Liver (tissue), 9 donors: ENCODE data around the gene SRSF9. TPM values are rescaled to one million over a fixed set of nuclear protein-coding genes. Genes with fewer than 3 reads are reported as not detected.

Source experiments
- DNase-seq: peaks from one replicate; pipeline ENCODE4 v3.0.0-alpha.2; 2017; ENCODE audit warnings: low spot score
- H3K27ac ChIP-seq, 2 donors: one replicate each; pipeline ENCODE4 v1.7.0; 2013; ENCODE audit warnings: inconsistent platforms in 2 of 2, low read length in 2 of 2, control low read depth in 1 of 2, low read depth in 1 of 2, mild to moderate bottlenecking in 1 of 2
- H3K27me3 ChIP-seq, 4 donors: one replicate each; pipeline versions ENCODE4 v1.6.1 to v1.7.0; 2013; ENCODE audit warnings: low read length in 3 of 4, inconsistent platforms in 1 of 4, mild to moderate bottlenecking in 1 of 4, moderate library complexity in 1 of 4; ENCODE audit not compliant: control insufficient read depth in 4 of 4, insufficient read depth in 4 of 4
- H3K36me3 ChIP-seq, 4 donors: one replicate each; pipeline versions ENCODE4 v1.6.1 to v1.7.0; 2013; ENCODE audit warnings: low read length in 3 of 4, mild to moderate bottlenecking in 3 of 4, low read depth in 1 of 4, moderate library complexity in 1 of 4; ENCODE audit not compliant: control insufficient read depth in 4 of 4, insufficient read depth in 3 of 4
- H3K4me1 ChIP-seq, 4 donors: one replicate each; pipeline versions ENCODE4 v1.6.1 to v1.7.0; 2013; ENCODE audit warnings: low read length in 3 of 4, mild to moderate bottlenecking in 3 of 4, moderate library complexity in 1 of 4; ENCODE audit not compliant: control insufficient read depth in 4 of 4, insufficient read depth in 4 of 4
- H3K4me3 ChIP-seq, 3 donors: one replicate each; pipeline versions ENCODE4 v1.6.1 to v1.7.0; 2013; ENCODE audit warnings: low read length in 3 of 3, control low read depth in 1 of 3, low read depth in 1 of 3, mild to moderate bottlenecking in 1 of 3
- H3K9ac ChIP-seq, 2 donors: one replicate each; pipeline ENCODE4 v1.7.0; 2013; ENCODE audit warnings: low read length in 2 of 2, mild to moderate bottlenecking in 2 of 2, moderate library complexity in 2 of 2, control low read depth in 1 of 2, low read depth in 1 of 2
- H3K9me3 ChIP-seq, 4 donors: one replicate each; pipeline versions ENCODE4 v1.6.1 to v1.7.0; 2013; ENCODE audit warnings: low read length in 3 of 4; ENCODE audit not compliant: control insufficient read depth in 4 of 4
- EGR1 ChIP-seq, 2 donors: IDR thresholded peaks; 2 replicates each; pipeline ENCODE4 v1.6.1; 2016 to 2018; ENCODE audit warnings: antibody characterized with exemption in 2 of 2, low read depth in 2 of 2
- FOXA2 ChIP-seq: IDR thresholded peaks from 2 replicates; pipeline ENCODE4 v1.6.1; 2016; ENCODE audit warnings: antibody characterized with exemption
- GABPA ChIP-seq, 2 donors: IDR thresholded peaks in 1 of 2; conservative IDR thresholded peaks in 1 of 2; 2 replicates each; pipeline ENCODE4 v1.6.1; 2016; ENCODE audit warnings: antibody characterized with exemption in 2 of 2, mild to moderate bottlenecking in 1 of 2, moderate library complexity in 1 of 2
- HNF4A ChIP-seq, 2 donors: conservative IDR thresholded peaks; 2 replicates each; pipeline ENCODE4 v1.6.1; 2016; ENCODE audit warnings: antibody characterized with exemption in 2 of 2, mild to moderate bottlenecking in 2 of 2
- HNF4G ChIP-seq: IDR thresholded peaks from 2 replicates; pipeline ENCODE4 v1.6.1; 2016; ENCODE audit warnings: antibody characterized with exemption
- RAD21 ChIP-seq, 2 donors: IDR thresholded peaks; 2 replicates each; pipeline ENCODE4 v1.6.1; 2016; ENCODE audit warnings: antibody characterized with exemption in 2 of 2, mild to moderate bottlenecking in 2 of 2
- REST ChIP-seq: IDR thresholded peaks from 2 replicates; pipeline ENCODE4 v1.6.1; 2016; ENCODE audit warnings: antibody characterized with exemption, mild to moderate bottlenecking
- RXRA ChIP-seq, 2 donors: IDR thresholded peaks; 2 replicates each; pipeline ENCODE4 v1.6.1; 2017 to 2018; ENCODE audit warnings: antibody characterized with exemption in 2 of 2, mild to moderate bottlenecking in 1 of 2
- SP1 ChIP-seq: IDR thresholded peaks from 2 replicates; pipeline ENCODE4 v1.6.1; 2018; ENCODE audit warnings: antibody characterized with exemption, mild to moderate bottlenecking
- TAF1 ChIP-seq: conservative IDR thresholded peaks from 2 replicates; pipeline ENCODE4 v1.6.1; 2016; ENCODE audit warnings: antibody characterized with exemption, mild to moderate bottlenecking
- YY1 ChIP-seq: IDR thresholded peaks from 2 replicates; pipeline ENCODE4 v1.6.1; 2016; ENCODE audit warnings: antibody characterized with exemption, mild to moderate bottlenecking
- WGBS: extraction: QIAGEN DNeasy Blood & Tissue Kit; methylation state at CpG from one replicate; pipeline ENCODE4 v1.1.7; 2013; 5-methylcytosine and 5-hydroxymethylcytosine counted together
- polyA plus RNA-seq, 2 donors: library from polyadenylated mRNA; stranded (reverse) in 1 of 2; unstranded in 1 of 2; fragments of 200-250 nt in 1 of 2; fragments of >200 nt in 1 of 2; fragmentation: Nextera tagmentation in 1 of 2; extraction: Ambion mirVana in 1 of 2; gene quantifications; one replicate each; pipeline versions ENCODE4 v1.2.1 to v1.2.3, GENCODE V29; 2013 to 2015
- total RNA-seq, 2 donors: library from RNA; depleted of rRNA; stranded (reverse); fragments of >200 nt; gene quantifications; one replicate each; pipeline ENCODE4 v1.2.3, GENCODE V29; 2014
- TF ChIP-seq, protein P1 (sequence below): IDR thresholded peaks from 2 replicates; pipeline ENCODE4 v1.6.1; 2016; ENCODE audit warnings: antibody characterized with exemption
- TF ChIP-seq, protein P2 (sequence below): IDR thresholded peaks from 2 replicates; pipeline ENCODE4 v1.6.1; 2016; ENCODE audit warnings: antibody characterized with exemption
- TF ChIP-seq, protein P3 (sequence below): fragments of 150-350 bp; IDR thresholded peaks from 2 replicates; pipeline ENCODE4 v1.5.1; 2017; ENCODE audit warnings: improper control_type of control experiment, low read depth, low read length; ENCODE audit not compliant: missing input control
- donor health status: healthy.
- donor health status: healthy.
- donor health status: healthy.
- donor health status: healthy.
- donor health status: healthy.

Gene SRSF9
- total and polyA plus RNA-seq, 4 donors: 45.3 to 98.5 (median 73.3) TPM

- TF ChIP-seq GABPA (IDR thresholded peaks at IDR 0.05 in 1 of 2, conservative IDR thresholded peaks at IDR 0.05 in 1 of 2) (no peak), FOXA2 (no peak), YY1 (no peak), REST (no peak), TAF1 (no peak), RAD21 (IDR thresholded peaks at IDR 0.05) (no peak), RXRA (IDR thresholded peaks at IDR 0.05) (no peak), EGR1 (IDR thresholded peaks at IDR 0.05; ENCODE audit: low read depth in 2 of 2) (no peak), SP1 (no peak), HNF4G (no peak)
- TF ChIP-seq, protein P1, sequence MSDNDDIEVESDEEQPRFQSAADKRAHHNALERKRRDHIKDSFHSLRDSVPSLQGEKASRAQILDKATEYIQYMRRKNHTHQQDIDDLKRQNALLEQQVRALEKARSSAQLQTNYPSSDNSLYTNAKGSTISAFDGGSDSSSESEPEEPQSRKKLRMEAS: no peak
- TF ChIP-seq, protein P2, sequence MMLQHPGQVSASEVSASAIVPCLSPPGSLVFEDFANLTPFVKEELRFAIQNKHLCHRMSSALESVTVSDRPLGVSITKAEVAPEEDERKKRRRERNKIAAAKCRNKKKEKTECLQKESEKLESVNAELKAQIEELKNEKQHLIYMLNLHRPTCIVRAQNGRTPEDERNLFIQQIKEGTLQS: no peak
- TF ChIP-seq, protein P3, sequence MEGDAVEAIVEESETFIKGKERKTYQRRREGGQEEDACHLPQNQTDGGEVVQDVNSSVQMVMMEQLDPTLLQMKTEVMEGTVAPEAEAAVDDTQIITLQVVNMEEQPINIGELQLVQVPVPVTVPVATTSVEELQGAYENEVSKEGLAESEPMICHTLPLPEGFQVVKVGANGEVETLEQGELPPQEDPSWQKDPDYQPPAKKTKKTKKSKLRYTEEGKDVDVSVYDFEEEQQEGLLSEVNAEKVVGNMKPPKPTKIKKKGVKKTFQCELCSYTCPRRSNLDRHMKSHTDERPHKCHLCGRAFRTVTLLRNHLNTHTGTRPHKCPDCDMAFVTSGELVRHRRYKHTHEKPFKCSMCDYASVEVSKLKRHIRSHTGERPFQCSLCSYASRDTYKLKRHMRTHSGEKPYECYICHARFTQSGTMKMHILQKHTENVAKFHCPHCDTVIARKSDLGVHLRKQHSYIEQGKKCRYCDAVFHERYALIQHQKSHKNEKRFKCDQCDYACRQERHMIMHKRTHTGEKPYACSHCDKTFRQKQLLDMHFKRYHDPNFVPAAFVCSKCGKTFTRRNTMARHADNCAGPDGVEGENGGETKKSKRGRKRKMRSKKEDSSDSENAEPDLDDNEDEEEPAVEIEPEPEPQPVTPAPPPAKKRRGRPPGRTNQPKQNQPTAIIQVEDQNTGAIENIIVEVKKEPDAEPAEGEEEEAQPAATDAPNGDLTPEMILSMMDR: no peak
- Histone ChIP-seq H3K27me3 (no peaks in the 10 kb centered on the region), H3K27ac (no peak overlapping the region), H3K4me3 (no peak overlapping the region), H3K36me3 (no peaks in the 10 kb centered on the region), H3K4me1 (no peaks in the 10 kb centered on the region), H3K9me3 (no peaks in the 10 kb centered on the region), H3K9ac (no peak overlapping the region)
- 78% methylated on average over 7 of the region's 7 CpGs for WGBS
- DNase-seq: no peak
These were observed 52.9 kb downstream of the SRSF9 start for GRCh38 chr12:120416490-120417216.

- Histone ChIP-seq H3K9me3 (no peaks in the 10 kb centered on the region), H3K9ac (no peak overlapping the region), H3K4me1 (no peaks in the 10 kb centered on the region), H3K27ac (no peak overlapping the region), H3K36me3 (no peaks in the 10 kb centered on the region), H3K27me3 (no peaks in the 10 kb centered on the region), H3K4me3 (no peak overlapping the region)
- TF ChIP-seq REST: no peak
- TF ChIP-seq TAF1: no peak
- TF ChIP-seq, protein P2: no peak
- TF ChIP-seq, protein P3: no peak
- TF ChIP-seq, protein P1: no peak
- no peak for TF ChIP-seq SP1
- TF ChIP-seq YY1: no peak
- no peak for TF ChIP-seq FOXA2
- TF ChIP-seq HNF4A (conservative IDR thresholded peaks at IDR 0.05): no peak
- DNase-seq: no peak
- WGBS: 77% methylated on average over 13 of the region's 13 CpGs
These were observed 55.5 kb downstream of the SRSF9 start for GRCh38 chr12:120413901-120414695.
